GM23338 (cell line): ENCODE results near the gene ARG2. TPM values are rescaled to one million over a fixed set of nuclear protein-coding genes. Genes with fewer than 3 reads are reported as not detected.

ENCODE experiments used
- ATAC-seq: fragments of 200-7000 bp; cut with Tn5 transposase; 3 replicates; pipeline ENCODE4 v1.9.1; 2020
- DNase-seq: peaks from one replicate; pipeline ENCODE4 v3.0.0-alpha.2; 2015; ENCODE audit warnings: low spot score
- H2AFZ ChIP-seq: fragments of 200-600 bp; sonication (generic); 2 replicates; pipeline ENCODE4 v1.8.0; 2016; ENCODE audit warnings: antibody characterized with exemption, mild to moderate bottlenecking, moderate library complexity
- H3F3A ChIP-seq: fragments of 200-600 bp; sonication (generic); replicated peaks from 2 replicates; pipeline ENCODE4 v1.8.0; 2017; ENCODE audit warnings: antibody characterized with exemption, mixed run types, low read depth
- H3K27ac ChIP-seq: fragments of 200-600 bp; sonication (generic); 2 replicates; pipeline ENCODE4 v1.6.1; 2016; ENCODE audit warnings: low read depth
- H3K27me3 ChIP-seq: fragments of 200-600 bp; sonication (generic); 2 replicates; pipeline ENCODE4 v1.8.0; 2016; ENCODE audit warnings: mild to moderate bottlenecking, mixed run types, moderate library complexity; ENCODE audit not compliant: insufficient read depth
- H3K36me3 ChIP-seq: fragments of 200-600 bp; sonication (generic); 2 replicates; pipeline ENCODE4 v1.8.0; 2016; ENCODE audit warnings: mild to moderate bottlenecking; ENCODE audit not compliant: insufficient read depth
- H3K4me1 ChIP-seq: fragments of 200-600 bp; sonication (generic); 2 replicates; pipeline ENCODE4 v1.8.0; 2016; ENCODE audit warnings: mild to moderate bottlenecking, moderate library complexity; ENCODE audit not compliant: insufficient read depth
- H3K4me2 ChIP-seq: fragments of 200-600 bp; sonication (generic); 2 replicates; pipeline ENCODE4 v1.7.1; 2017; ENCODE audit warnings: mixed run types
- H3K4me3 ChIP-seq: fragments of 200-600 bp; sonication (generic); 2 replicates; pipeline ENCODE4 v1.6.1; 2016; ENCODE audit warnings: mixed run types
- H3K79me2 ChIP-seq: fragments of 200-600 bp; sonication (generic); replicated peaks from 2 replicates; pipeline ENCODE4 v1.8.0; 2017; ENCODE audit warnings: mild to moderate bottlenecking; ENCODE audit not compliant: insufficient read depth
- H3K9me2 ChIP-seq: fragments of 200-600 bp; sonication (generic); 2 replicates; pipeline ENCODE4 v1.8.0; 2017; ENCODE audit not compliant: insufficient read depth
- H4K20me1 ChIP-seq: fragments of 200-600 bp; sonication (generic); replicated peaks from 2 replicates; pipeline ENCODE4 v1.8.0; 2017; ENCODE audit warnings: mild to moderate bottlenecking; ENCODE audit not compliant: insufficient read depth
- H3K27ac Mint-ChIP-seq: 2 replicates; pipeline ENCODE4 v1.8.0; 2020; ENCODE audit warnings: inconsistent platforms, mild to moderate bottlenecking, moderate library complexity, mixed read lengths
- H3K27me3 Mint-ChIP-seq: 3 replicates; pipeline ENCODE4 v1.8.0; 2022; ENCODE audit warnings: low read depth, mild to moderate bottlenecking, moderate library complexity, mixed read lengths, inconsistent platforms; ENCODE audit not compliant: insufficient read depth, poor library complexity
- H3K36me3 Mint-ChIP-seq: 3 replicates; pipeline ENCODE4 v1.8.0; 2021; ENCODE audit warnings: low read depth, mild to moderate bottlenecking, inconsistent platforms, moderate library complexity, mixed read lengths
- H3K4me1 Mint-ChIP-seq: 3 replicates; pipeline ENCODE4 v1.8.0; 2020; ENCODE audit warnings: mild to moderate bottlenecking, inconsistent platforms, mixed read lengths
- H3K4me3 Mint-ChIP-seq: 3 replicates; pipeline ENCODE4 v1.8.0; 2021; ENCODE audit warnings: moderate library complexity, mild to moderate bottlenecking, inconsistent platforms, mixed read lengths
- H3K9me3 Mint-ChIP-seq: 3 replicates; pipeline ENCODE4 v1.8.0; 2020; ENCODE audit warnings: moderate library complexity, mild to moderate bottlenecking, inconsistent platforms, mixed read lengths
- EZH2 ChIP-seq: fragments of 200-600 bp; sonication (generic); IDR thresholded peaks from one replicate; pipeline ENCODE4 v1.8.0; 2017; ENCODE audit warnings: antibody characterized with exemption, mild to moderate bottlenecking, low read depth; ENCODE audit not compliant: unreplicated experiment
- JUNB ChIP-seq: IDR thresholded peaks from one replicate; pipeline ENCODE4 v1.6.1; 2016; ENCODE audit warnings: antibody characterized with exemption; ENCODE audit not compliant: unreplicated experiment
- NANOG ChIP-seq: IDR thresholded peaks from 2 replicates; pipeline ENCODE4 v1.6.1; 2016; ENCODE audit warnings: antibody characterized with exemption, borderline replicate concordance
- POLR2AphosphoS5 ChIP-seq: IDR thresholded peaks from 2 replicates; pipeline ENCODE4 v1.6.1; 2016; ENCODE audit warnings: antibody characterized with exemption, low read depth
- STAT1 ChIP-seq: IDR thresholded peaks from one replicate; pipeline ENCODE4 v1.6.1; 2016; ENCODE audit warnings: antibody characterized with exemption; ENCODE audit not compliant: unreplicated experiment
- ZNF331 ChIP-seq: fragments of 250-450 bp; sonication (Bioruptor Pico); IDR thresholded peaks from 2 replicates; pipeline ENCODE4 v1.5.0; 2020; ENCODE audit warnings: low read depth, mild to moderate bottlenecking, moderate library complexity
- polyA plus RNA-seq: library from polyadenylated mRNA; unstranded; fragments of >200 nt; fragmentation: Nextera tagmentation; extraction: Ambion mirVana; gene quantifications from 2 replicates; pipeline ENCODE4 v1.2.1, GENCODE V29; 2016
- total RNA-seq: library from RNA; depleted of rRNA; stranded (reverse); fragments of >200 nt; shearing (Covaris generic); gene quantifications from 2 replicates; pipeline ENCODE4 v1.2.3, GENCODE V29; 2014
- TF ChIP-seq, protein P1 (sequence below): fragments of 250-450 bp; sonication (Bioruptor Pico); IDR thresholded peaks from 2 replicates; pipeline ENCODE4 v1.5.0; 2020; ENCODE audit warnings: mild to moderate bottlenecking, moderate library complexity
- TF ChIP-seq, protein P2 (sequence below): IDR thresholded peaks from 2 replicates; pipeline ENCODE4 v1.6.1; 2016; ENCODE audit warnings: antibody characterized with exemption

Gene ARG2
- total and polyA plus RNA-seq, 2 experiments from 2014 or later, result 42.7 to 69.4 TPM

DNA sequence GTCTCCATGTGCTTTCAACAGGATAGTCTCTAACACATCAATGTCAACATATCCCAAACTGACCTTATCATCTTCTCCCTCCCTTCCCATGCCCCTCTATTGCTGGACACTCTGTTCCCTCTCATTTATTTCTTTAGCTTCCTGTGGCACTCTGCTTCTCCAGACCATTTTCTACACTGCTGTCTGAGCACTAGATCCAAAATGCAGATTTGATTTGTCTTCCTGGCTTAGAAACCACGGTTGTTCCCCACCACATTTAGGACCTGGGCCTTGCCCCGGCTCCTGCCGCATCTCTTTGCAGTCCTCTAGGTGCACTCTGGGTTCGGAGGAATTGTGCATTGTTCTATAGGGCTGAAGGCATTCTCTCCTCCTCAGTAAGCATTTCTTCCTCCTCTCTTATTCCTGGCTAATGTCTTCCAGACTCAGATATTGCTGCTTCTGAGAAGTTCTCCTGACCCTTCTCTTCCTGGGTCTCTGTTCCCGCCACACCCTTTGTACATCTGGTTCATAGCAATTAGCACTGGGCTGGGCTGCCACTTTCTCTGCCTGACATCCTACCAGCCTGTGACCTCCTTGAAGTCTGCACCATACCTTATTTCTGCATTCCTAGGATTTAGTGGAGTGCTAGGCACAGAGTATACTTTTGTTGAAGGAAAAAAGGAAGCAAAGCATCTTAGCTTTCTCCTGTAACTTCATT is 13.9 kb downstream of the ARG2 start (continued):
- TF ChIP-seq, protein P1, sequence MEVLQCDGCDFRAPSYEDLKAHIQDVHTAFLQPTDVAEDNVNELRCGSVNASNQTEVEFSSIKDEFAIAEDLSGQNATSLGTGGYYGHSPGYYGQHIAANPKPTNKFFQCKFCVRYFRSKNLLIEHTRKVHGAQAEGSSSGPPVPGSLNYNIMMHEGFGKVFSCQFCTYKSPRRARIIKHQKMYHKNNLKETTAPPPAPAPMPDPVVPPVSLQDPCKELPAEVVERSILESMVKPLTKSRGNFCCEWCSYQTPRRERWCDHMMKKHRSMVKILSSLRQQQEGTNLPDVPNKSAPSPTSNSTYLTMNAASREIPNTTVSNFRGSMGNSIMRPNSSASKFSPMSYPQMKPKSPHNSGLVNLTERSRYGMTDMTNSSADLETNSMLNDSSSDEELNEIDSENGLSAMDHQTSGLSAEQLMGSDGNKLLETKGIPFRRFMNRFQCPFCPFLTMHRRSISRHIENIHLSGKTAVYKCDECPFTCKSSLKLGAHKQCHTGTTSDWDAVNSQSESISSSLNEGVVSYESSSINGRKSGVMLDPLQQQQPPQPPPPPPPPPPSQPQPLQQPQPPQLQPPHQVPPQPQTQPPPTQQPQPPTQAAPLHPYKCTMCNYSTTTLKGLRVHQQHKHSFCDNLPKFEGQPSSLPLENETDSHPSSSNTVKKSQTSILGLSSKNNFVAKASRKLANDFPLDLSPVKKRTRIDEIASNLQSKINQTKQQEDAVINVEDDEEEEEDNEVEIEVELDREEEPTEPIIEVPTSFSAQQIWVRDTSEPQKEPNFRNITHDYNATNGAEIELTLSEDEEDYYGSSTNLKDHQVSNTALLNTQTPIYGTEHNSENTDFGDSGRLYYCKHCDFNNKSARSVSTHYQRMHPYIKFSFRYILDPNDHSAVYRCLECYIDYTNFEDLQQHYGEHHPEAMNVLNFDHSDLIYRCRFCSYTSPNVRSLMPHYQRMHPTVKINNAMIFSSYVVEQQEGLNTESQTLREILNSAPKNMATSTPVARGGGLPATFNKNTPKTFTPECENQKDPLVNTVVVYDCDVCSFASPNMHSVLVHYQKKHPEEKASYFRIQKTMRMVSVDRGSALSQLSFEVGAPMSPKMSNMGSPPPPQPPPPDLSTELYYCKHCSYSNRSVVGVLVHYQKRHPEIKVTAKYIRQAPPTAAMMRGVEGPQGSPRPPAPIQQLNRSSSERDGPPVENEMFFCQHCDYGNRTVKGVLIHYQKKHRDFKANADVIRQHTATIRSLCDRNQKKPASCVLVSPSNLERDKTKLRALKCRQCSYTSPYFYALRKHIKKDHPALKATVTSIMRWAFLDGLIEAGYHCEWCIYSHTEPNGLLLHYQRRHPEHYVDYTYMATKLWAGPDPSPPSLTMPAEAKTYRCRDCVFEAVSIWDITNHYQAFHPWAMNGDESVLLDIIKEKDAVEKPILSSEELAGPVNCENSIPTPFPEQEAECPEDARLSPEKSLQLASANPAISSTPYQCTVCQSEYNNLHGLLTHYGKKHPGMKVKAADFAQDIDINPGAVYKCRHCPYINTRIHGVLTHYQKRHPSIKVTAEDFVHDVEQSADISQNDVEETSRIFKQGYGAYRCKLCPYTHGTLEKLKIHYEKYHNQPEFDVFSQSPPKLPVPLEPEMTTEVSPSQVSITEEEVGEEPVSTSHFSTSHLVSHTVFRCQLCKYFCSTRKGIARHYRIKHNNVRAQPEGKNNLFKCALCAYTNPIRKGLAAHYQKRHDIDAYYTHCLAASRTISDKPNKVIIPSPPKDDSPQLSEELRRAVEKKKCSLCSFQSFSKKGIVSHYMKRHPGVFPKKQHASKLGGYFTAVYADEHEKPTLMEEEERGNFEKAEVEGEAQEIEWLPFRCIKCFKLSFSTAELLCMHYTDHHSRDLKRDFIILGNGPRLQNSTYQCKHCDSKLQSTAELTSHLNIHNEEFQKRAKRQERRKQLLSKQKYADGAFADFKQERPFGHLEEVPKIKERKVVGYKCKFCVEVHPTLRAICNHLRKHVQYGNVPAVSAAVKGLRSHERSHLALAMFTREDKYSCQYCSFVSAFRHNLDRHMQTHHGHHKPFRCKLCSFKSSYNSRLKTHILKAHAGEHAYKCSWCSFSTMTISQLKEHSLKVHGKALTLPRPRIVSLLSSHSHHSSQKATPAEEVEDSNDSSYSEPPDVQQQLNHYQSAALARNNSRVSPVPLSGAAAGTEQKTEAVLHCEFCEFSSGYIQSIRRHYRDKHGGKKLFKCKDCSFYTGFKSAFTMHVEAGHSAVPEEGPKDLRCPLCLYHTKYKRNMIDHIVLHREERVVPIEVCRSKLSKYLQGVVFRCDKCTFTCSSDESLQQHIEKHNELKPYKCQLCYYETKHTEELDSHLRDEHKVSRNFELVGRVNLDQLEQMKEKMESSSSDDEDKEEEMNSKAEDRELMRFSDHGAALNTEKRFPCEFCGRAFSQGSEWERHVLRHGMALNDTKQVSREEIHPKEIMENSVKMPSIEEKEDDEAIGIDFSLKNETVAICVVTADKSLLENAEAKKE, result no peak

DNA sequence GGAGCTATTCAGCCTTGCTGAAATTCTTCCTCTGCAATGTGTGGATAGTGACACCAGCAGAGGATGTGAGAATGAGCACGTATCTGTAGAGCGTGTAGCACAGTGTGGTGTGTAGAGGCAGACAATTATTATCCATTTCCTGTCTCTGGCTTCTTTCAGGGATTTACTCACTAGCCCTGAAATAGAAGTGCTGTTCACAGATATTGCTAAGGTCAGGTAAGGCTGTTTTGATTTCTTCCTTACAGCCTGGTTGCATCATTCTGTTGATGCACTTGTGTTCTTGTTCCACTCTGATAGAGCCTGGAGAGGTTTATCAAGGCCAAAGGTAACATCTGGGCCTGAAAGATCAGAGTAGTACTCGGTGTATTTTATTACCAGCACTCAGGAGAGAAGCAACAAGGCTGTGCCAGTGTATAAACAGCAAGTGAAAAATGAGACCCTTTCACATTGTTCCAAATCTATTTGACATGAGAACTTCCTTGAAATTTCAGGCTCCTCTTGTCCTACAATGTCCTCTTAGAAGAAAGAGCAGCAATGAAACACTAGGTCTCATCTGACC is 16.7 kb downstream of the ARG2 start:
- no peaks in the 10 kb centered on the region for H3K4me1 ChIP-seq
- Mint-ChIP-seq H3K9me3 (no peaks in the 10 kb centered on the region), H3K27ac (no peak overlapping the region; the same call in 1 of the 2 replicates), H3K4me1 (no peaks in the 10 kb centered on the region), H3K4me3 (no peak overlapping the region), H3K36me3 (peaks cover 7% of the 10 kb centered on the region; the same call in 2 of the 3 replicates), H3K27me3 (peaks cover 5% of the 10 kb centered on the region)
- H3K4me2 ChIP-seq, result no peak overlapping the region
- H3F3A ChIP-seq, result no peaks in the 10 kb centered on the region
- ATAC-seq (no peak), DNase-seq (no peak)
- no peak overlapping the region for H2AFZ ChIP-seq
- TF ChIP-seq NANOG (no peak), EZH2 (no peak), STAT1 (no peak), JUNB (no peak), ZNF331 (no peak), POLR2AphosphoS5 (no peak)
- TF ChIP-seq, protein P1, result no peak
- TF ChIP-seq, protein P2, sequence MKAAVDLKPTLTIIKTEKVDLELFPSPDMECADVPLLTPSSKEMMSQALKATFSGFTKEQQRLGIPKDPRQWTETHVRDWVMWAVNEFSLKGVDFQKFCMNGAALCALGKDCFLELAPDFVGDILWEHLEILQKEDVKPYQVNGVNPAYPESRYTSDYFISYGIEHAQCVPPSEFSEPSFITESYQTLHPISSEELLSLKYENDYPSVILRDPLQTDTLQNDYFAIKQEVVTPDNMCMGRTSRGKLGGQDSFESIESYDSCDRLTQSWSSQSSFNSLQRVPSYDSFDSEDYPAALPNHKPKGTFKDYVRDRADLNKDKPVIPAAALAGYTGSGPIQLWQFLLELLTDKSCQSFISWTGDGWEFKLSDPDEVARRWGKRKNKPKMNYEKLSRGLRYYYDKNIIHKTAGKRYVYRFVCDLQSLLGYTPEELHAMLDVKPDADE, result no peak
- no peaks in the 10 kb centered on the region for H3K27me3 ChIP-seq
- peaks cover 3% of the 10 kb centered on the region; the same call in 1 of the 2 replicates for H3K36me3 ChIP-seq
- H4K20me1 ChIP-seq, result peaks cover 10% of the 10 kb centered on the region
- H3K9me2 ChIP-seq, result no peaks in the 10 kb centered on the region
- H3K4me3 ChIP-seq, result no peak overlapping the region
- no peak overlapping the region for H3K27ac ChIP-seq
- H3K79me2 ChIP-seq, result no peaks in the 10 kb centered on the region
